Activated B cell treated with CpG ODN at 0.5 μM for 24 hours (primary cell): ENCODE data around the gene C9orf85. TPM values are rescaled to one million over a fixed set of nuclear protein-coding genes. Genes with fewer than 3 reads are reported as not detected.
"Not testable (repeated sequence)": the region's sequence is repeated elsewhere in the genome, so short reads cannot be mapped to it uniquely, and the experiment has no call there.

Experiments
- ATAC-seq: fragments of 200-7000 bp; cut with Tn5 transposase; one replicate; pipeline ENCODE4 v1.10.0; 2021; ENCODE audit warnings: low read depth, mild to moderate bottlenecking, moderate library complexity
- CTCF ChIA-PET: fragments of 350-600 bp; sonication (Branson Sonifier 250); formaldehyde crosslinking; loops from one replicate; lab custom pipeline; 2021; ENCODE audit warnings: antibody characterized with exemption; lab: Charles Lee
- POLR2A ChIA-PET: fragments of 350-600 bp; sonication (Branson Sonifier 250); formaldehyde crosslinking; loops from one replicate; lab custom pipeline; 2021; ENCODE audit warnings: antibody characterized with exemption; lab: Charles Lee
- DNase-seq: peaks from one replicate; pipeline ENCODE4 v3.0.0; 2022
- H3K27ac Mint-ChIP-seq: one replicate; pipeline ENCODE4 v1.8.0; 2020; ENCODE audit warnings: mixed read lengths
- H3K27me3 Mint-ChIP-seq: one replicate; pipeline ENCODE4 v1.8.0; 2021; ENCODE audit warnings: mixed read lengths
- H3K36me3 Mint-ChIP-seq: one replicate; pipeline ENCODE4 v1.8.0; 2021; ENCODE audit warnings: low read depth, mixed read lengths
- H3K4me1 Mint-ChIP-seq: one replicate; pipeline ENCODE4 v1.8.0; 2021; ENCODE audit warnings: mixed read lengths
- H3K4me3 Mint-ChIP-seq: one replicate; pipeline ENCODE4 v1.8.0; 2020; ENCODE audit warnings: mild to moderate bottlenecking, mixed read lengths
- H3K9me3 Mint-ChIP-seq: one replicate; pipeline ENCODE4 v1.8.0; 2020; ENCODE audit warnings: mixed read lengths
- intact Hi-C: fragments of 100-400 bp; cut with micrococcal nuclease; formaldehyde crosslinking; loops from one replicate; pipeline ENCODE4 v1.15.1; 2024
- total RNA-seq: library from RNA; stranded (reverse); gene quantifications from 2 replicates; pipeline ENCODE4 v1.2.3, GENCODE V29; 2022
- TF ChIP-seq, protein P1 (sequence below): fragments of 200-600 bp; IDR thresholded peaks from one replicate; pipeline ENCODE4 v1.8.0; 2022; ENCODE audit warnings: antibody characterized with exemption, mild to moderate bottlenecking

C9orf85 gene
- total RNA-seq, 1 donor from 2014 or later = 9.5 TPM

DNA sequence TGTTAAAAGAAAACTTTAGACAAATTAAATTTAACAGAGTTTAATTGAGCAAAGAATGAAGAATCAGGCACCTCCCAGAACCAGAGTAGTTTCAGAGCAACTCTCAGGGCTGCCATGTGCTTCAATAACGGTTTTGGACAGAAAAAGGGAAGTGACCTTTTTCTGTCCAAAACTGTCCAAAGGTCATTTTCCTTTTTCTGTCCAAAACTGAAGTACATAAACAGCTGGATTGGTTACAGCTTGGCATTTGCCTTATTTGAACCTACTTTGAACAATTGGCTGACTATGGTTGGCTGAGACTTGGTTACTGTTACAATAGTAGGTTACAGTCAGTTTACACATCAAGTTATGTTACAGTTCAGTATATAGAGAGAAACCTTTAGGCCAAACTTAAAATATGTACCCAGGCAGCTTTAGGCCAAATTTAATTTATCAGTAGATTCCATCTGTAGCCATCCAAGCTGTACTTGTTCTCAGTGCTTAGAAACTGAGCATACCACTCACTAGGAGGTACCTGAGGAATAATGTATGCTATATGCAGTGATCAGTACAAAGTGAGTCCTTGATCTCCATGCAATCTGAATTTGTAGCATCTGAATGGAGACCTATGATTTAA, 44.0 kb downstream of the C9orf85 start:
- no peak for DNase-seq
- no peak overlapping the region for H3K4me3 Mint-ChIP-seq
- intact Hi-C loops = no loop called here
- ATAC-seq = no peak
- TF ChIP-seq, protein P1, sequence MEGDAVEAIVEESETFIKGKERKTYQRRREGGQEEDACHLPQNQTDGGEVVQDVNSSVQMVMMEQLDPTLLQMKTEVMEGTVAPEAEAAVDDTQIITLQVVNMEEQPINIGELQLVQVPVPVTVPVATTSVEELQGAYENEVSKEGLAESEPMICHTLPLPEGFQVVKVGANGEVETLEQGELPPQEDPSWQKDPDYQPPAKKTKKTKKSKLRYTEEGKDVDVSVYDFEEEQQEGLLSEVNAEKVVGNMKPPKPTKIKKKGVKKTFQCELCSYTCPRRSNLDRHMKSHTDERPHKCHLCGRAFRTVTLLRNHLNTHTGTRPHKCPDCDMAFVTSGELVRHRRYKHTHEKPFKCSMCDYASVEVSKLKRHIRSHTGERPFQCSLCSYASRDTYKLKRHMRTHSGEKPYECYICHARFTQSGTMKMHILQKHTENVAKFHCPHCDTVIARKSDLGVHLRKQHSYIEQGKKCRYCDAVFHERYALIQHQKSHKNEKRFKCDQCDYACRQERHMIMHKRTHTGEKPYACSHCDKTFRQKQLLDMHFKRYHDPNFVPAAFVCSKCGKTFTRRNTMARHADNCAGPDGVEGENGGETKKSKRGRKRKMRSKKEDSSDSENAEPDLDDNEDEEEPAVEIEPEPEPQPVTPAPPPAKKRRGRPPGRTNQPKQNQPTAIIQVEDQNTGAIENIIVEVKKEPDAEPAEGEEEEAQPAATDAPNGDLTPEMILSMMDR = no peak
- CTCF ChIA-PET = no interaction called here
- no peak overlapping the region for H3K27ac Mint-ChIP-seq
- no peaks in the 10 kb centered on the region for H3K9me3 Mint-ChIP-seq
- H3K4me1 Mint-ChIP-seq = no peaks in the 10 kb centered on the region
- H3K27me3 Mint-ChIP-seq = no peaks in the 10 kb centered on the region
- POLR2A ChIA-PET = no interaction called here
- H3K36me3 Mint-ChIP-seq = peaks cover 40% of the 10 kb centered on the region

- TF ChIP-seq, protein P1 = no peak
- no peaks in the 10 kb centered on the region for H3K27me3 Mint-ChIP-seq
- H3K9me3 Mint-ChIP-seq = peaks cover 4% of the 10 kb centered on the region
- H3K4me3 Mint-ChIP-seq = no peak overlapping the region
- intact Hi-C loops = no loop called here
- no peak for ATAC-seq
- H3K27ac Mint-ChIP-seq = no peak overlapping the region
- peaks cover 57% of the 10 kb centered on the region for H3K36me3 Mint-ChIP-seq
- POLR2A ChIA-PET = no interaction called here
- CTCF ChIA-PET = no interaction called here
- no peaks in the 10 kb centered on the region for H3K4me1 Mint-ChIP-seq
- no peak for DNase-seq
These were observed 50.9 kb downstream of the C9orf85 start for GRCh38 chr9:71962328-71962727.

GRCh38 chr9:71963471-71963996, 52.1 kb downstream of the C9orf85 start:
- intact Hi-C loops, H3K27me3 Mint-ChIP-seq, CTCF ChIA-PET, DNase-seq, H3K27ac Mint-ChIP-seq, ATAC-seq, H3K4me1 Mint-ChIP-seq, POLR2A ChIA-PET, H3K4me3 Mint-ChIP-seq: not testable (repeated sequence)
- H3K9me3 Mint-ChIP-seq = peaks cover 10% of the 10 kb centered on the region
- H3K36me3 Mint-ChIP-seq = peaks cover 59% of the 10 kb centered on the region

DNA sequence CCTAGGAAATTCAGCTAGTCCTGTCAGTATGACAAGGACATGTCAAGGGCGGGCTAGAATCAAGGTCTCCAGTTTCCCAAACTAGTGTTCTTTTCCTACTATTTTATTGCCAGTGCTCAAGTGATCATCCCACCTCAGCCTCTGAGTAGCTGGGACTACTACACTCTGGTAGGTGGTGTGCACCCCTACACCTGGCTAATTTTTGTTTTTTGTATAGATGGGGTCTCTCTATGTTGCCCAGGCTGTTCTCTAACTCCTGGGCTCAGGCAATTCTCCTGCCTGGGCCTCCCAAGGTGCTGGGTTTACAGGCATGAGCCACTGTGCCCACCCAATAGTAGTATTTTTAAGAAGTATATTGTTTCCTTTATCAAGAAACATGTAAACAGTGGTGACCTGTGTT, 54.0 kb downstream of the C9orf85 start:
- H3K27ac Mint-ChIP-seq = no peak overlapping the region
- no peaks in the 10 kb centered on the region for H3K4me1 Mint-ChIP-seq
- H3K36me3 Mint-ChIP-seq = peaks cover 56% of the 10 kb centered on the region
- H3K4me3 Mint-ChIP-seq = no peak overlapping the region
- ATAC-seq (no peak), DNase-seq (no peak)
- TF ChIP-seq, protein P1 = no peak
- H3K27me3 Mint-ChIP-seq = no peaks in the 10 kb centered on the region
- H3K9me3 Mint-ChIP-seq = peaks cover 15% of the 10 kb centered on the region
- CTCF ChIA-PET = interaction anchor here (1.6 kb wide), 1 partner anchor 59 kb away, joined by 7 read pairs; no protein-coding TSS in a partner anchor
- intact Hi-C loops = no loop called here
- POLR2A ChIA-PET = no interaction called here

GRCh38 chr9:71966601-71967000, 55.2 kb downstream of the C9orf85 start:
- Mint-ChIP-seq H3K4me3 (no peak overlapping the region), H3K27me3 (no peaks in the 10 kb centered on the region), H3K4me1 (no peaks in the 10 kb centered on the region), H3K27ac (no peak overlapping the region), H3K9me3 (peaks cover 15% of the 10 kb centered on the region), H3K36me3 (peaks cover 56% of the 10 kb centered on the region)
- CTCF ChIA-PET = no interaction called here
- POLR2A ChIA-PET = no interaction called here
- intact Hi-C loops = no loop called here
- TF ChIP-seq, protein P1 = no peak
- ATAC-seq (no peak), DNase-seq (no peak)
